HG02588 (cell line): ENCODE data around the gene SPATA20.

Experiments used
- ATAC-seq: cut with Tn5 transposase; IDR thresholded peaks from one replicate; pipeline ENCODE4 v1.9.1; 2021; ENCODE audit warnings: mild to moderate bottlenecking, moderate library complexity; ENCODE audit not compliant: unreplicated experiment

Gene SPATA20

GRCh38 chr17:50519141-50519834 is 27.7 kb upstream of the SPATA20 start:
- ATAC-seq, result no peak

GRCh38 chr17:50520483-50520882 is 26.5 kb upstream of the SPATA20 start:
- no peak for ATAC-seq

DNA sequence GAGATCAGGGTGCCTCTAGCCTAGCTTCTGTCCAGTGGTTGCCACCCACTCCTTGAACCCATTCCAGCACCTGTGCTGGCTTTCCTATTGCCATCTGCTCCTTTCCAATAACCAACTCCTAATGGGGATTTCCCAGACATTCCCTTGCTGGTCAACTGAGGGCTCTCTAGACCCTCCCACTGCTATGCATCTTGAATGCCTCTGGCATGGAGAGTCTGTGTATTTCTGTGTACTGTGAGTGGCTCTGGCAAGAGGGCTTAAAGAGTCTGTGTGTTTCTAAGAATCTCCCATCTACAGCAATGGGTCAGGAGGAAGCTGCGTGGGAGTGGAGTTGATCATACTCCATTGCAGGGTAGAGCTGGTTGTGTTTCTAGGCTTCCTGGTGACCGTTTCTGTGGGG is 25.5 kb upstream of the SPATA20 start:
- ATAC-seq, result no peak

DNA sequence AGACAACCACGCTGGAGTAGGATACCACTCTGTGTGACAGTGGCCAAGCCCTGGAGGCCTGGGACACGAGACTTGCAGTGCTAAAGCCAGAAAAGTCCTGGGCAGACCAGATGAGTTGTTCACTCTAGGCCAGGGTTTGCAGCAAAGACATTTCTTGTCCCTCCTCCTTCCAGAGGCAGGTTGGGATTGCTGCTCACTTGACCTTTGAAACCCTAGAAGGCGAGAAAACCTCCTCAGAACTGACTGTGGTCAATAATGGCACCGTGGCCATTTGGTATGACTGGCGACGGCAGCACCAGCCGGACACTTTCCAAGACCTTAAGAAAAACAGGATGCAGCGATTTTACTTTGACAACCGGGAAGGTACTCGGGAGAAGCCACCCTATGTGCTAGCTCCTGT is 24.2 kb upstream of the SPATA20 start:
- no peak for ATAC-seq

- ATAC-seq, result no peak
Observed at GRCh38 chr17:50523208-50523607, 23.8 kb upstream of the SPATA20 start.

GRCh38 chr17:50524838-50525237 is 22.1 kb upstream of the SPATA20 start:
- ATAC-seq, result no peak

- ATAC-seq, result no peak
Observed at GRCh38 chr17:50527155-50527762, 19.7 kb upstream of the SPATA20 start.

GRCh38 chr17:50527949-50528474 is 19.0 kb upstream of the SPATA20 start:
- no peak for ATAC-seq

DNA sequence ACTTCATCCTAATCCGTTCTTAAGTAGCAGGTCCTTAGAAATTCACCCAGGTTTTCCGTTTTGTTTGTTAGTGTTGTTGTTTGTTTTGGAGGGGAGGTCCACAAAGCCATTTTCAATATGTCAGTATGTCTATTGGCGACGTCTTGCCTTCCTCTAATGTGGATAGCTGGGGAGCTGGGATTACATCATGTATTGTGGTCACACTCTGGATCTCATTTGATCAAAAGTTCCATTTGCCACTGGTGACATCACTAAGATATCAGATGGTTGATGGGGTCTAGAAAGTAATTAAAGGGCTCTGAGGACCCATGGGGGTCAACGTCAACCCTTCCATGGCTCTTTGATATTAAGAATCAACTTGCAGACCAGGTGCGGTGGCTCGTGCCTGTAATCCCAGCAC is 17.1 kb upstream of the SPATA20 start:
- ATAC-seq, result no peak

DNA sequence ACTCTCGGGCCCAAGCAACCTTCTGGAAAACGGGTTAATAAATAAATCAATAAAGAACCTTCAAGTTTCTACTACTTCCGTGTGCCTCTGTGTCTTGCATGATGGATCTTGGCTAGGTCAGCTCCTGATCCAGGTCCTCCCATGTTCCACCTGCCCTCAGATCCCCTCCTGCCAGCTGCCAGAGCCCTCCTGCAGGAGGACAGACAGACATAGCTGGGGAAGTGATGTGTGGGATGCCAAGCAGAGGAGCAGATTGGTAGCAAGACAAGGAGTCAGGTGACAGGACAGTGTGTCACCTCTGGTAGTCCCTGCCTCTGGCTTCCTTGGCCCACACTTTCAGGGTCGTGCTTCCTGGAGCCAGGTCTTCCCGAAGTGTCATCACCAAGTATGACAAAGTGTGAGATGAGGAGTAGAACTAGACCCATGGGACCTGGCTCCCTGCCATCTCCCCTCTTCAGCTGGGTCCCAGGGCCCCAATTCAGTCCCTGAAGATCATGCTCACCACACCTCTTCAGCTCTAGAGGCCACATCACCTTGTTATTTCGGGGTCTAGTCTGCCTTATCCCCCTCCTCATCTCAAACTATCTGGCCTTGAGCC is 15.4 kb upstream of the SPATA20 start:
- ATAC-seq, result no peak

DNA sequence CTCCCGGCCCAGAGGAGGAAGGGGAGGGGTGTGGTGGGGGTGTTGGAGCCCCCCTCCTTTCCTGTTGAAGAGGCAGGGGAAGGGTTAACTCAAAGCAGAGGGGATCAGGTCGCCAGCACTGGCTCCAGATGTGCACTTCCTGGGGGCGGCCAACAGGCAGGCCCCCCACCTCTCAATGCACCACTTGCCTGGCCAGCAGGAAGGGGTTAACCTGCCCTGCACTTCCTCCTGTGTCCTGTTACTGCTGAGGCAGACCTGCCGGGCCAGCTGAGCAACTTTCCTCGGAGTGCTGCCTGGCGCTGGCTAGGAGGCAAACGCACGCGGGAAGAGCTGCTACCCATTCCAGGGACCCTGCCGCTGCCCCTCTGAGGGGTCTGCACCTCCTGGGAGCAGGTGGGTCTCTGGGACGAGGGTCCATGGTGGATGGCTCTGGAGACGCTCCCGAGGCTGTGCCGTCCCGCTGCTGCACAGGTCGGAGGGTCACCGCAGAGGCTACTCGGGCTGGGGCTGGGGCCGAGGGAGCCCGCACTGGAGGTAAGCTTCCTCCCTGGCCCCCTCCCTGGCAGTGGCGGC is 14.4 kb upstream of the SPATA20 start, which contains the start of gene EPN3:
EPN3 (plus strand) TSS at position 284 of the 573 bp plus-strand sequence. CDS start 3,822 bp downstream, outside the sequence.
- ATAC-seq, result no peak

GRCh38 chr17:50533185-50533584 is 13.8 kb upstream of the SPATA20 start:
- no peak for ATAC-seq

- ATAC-seq, result no peak
Observed at GRCh38 chr17:50533720-50534148, 13.2 kb upstream of the SPATA20 start.

DNA sequence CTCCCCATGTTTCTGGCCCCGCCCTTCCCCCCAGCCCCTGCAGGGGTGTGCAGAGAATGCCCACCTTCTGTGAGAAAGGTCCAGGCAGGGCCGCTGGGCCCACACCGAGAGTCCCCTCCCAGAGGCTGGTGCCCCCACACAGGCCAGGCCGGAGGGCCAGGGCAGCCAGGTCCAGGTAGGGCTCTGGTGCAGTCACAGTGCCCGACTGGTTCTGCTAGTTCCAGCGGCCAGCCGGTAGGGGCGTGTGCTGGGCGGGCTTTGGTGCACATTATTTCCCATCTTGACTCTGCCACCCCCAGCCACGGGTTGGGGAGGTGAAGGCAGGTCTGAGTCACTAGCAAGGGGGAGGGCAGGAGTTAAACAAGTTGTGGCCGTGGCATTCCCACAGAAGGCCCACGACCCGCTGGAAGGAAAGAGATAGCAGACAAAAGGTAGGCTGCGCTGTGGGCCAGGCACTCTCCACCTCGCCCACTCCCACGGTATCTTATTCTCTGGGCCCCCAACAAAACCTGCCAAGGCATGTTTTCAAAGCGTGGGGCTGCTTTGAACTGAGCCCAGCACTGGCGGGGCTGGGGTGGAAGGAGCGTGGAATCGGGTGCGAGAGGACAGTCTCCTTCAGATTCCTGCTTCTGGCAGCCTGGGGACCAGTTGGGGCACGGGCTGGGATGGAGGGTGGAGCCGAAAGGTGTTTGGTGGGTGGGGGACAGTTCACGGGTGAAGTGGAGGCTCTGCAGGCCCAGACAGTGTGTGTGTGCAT is 12.6 kb upstream of the SPATA20 start:
- no peak for ATAC-seq

DNA sequence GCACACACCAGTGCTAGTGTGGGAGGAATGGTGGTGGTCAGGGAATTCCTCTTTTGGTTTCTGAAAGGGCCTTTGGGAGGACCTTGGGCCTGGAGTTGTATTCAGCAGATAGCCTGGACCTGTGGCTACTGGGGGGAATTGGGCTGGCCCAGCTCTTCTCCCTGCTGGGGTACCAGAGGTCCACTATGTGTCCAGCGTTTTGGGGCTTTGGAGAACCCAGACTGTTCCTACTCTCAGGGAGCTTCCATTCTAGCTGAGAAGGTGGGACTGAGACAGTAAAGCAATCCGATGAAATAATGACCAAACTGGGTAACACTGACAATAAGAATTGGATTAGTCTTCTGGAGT is 12.0 kb upstream of the SPATA20 start:
- ATAC-seq, result no peak

DNA sequence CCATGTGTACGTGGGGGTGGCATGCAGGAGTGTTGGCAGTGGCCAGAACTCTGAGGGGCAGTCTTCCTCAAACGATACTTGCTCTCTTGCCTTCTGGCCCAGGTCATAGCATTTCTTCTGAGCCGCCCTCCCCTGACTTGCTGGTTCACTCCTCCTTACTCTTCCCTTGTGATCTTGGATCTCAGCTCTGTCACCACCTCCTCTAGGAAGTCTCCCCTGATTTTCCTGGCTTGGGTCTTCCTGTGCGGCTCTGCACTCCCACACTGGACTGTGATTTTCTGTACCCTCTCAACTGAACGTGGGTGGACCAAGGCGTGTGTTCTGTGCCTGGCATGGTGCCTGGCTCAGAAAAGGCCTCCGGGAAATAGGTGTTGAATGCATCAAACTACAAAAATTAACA is 11.6 kb upstream of the SPATA20 start:
- no peak for ATAC-seq

- no peak for ATAC-seq
Observed at GRCh38 chr17:50536683-50537646, 10.0 kb upstream of the SPATA20 start.

GRCh38 chr17:50537721-50538548 is 9.0 kb upstream of the SPATA20 start:
- no peak for ATAC-seq
